ENCODE results near the gene SMG1. TPM values are rescaled to one million over a fixed set of nuclear protein-coding genes. Genes with fewer than 3 reads are reported as not detected.

SMG1 gene
- total and polyA plus RNA-seq, 4 donors, result 11.3 to 139 (median 43.0) TPM

- Histone ChIP-seq H3K4me1 (ENCODE audit: control insufficient read depth in 5 of 5, insufficient read depth in 5 of 5, low read length in 5 of 5) (peaks cover 0 to 27% (median 2%) of the 10 kb centered on the region in 5 donors), H3K9me3 (ENCODE audit: control insufficient read depth in 4 of 4, insufficient read depth in 3 of 4, low read length in 3 of 4) (no peaks in the 10 kb centered on the region), H3K9ac (ENCODE audit: insufficient read depth in 1 of 2, low read length in 2 of 2) (peak overlapping the region; percentile 83 to 92), H3K36me3 (ENCODE audit: control insufficient read depth in 4 of 4, insufficient read depth in 4 of 4, low read length in 4 of 4) (peaks cover 4 to 11% (median 8%) of the 10 kb centered on the region in 4 donors), H3K4me3 (peak overlapping the region; percentile 97), H3K27ac (ENCODE audit: low read depth in 1 of 2, low read length in 1 of 2) (peak overlapping the region; percentile 78 to 96), H3K27me3 (ENCODE audit: control insufficient read depth in 3 of 3, insufficient read depth in 3 of 3, low read length in 2 of 3) (no peaks in the 10 kb centered on the region)
- WGBS, 2 donors, result 0% methylated on average over 15 of the region's 15 CpGs
- peak; percentile 28 to 49 (median 41) for DNase-seq
- no peak for ATAC-seq (ENCODE audit: insufficient read depth, low FRiP score)
- no peak for TF ChIP-seq CTCF (IDR thresholded peaks at IDR 0.05; ENCODE audit: control extremely low read depth, extremely low read depth)
Measured at GRCh38 chr16:18800775-18801144, 125.4 kb downstream of the SMG1 start.

- no peak for ATAC-seq (ENCODE audit: insufficient read depth, low FRiP score)
- peak in 2 of 3 donors; percentile 22 to 34 for DNase-seq
- Histone ChIP-seq H3K27ac (ENCODE audit: low read depth in 1 of 2, low read length in 1 of 2) (peak overlapping the region in 1 of 2 donors; percentile 78), H3K9ac (ENCODE audit: insufficient read depth in 1 of 2, low read length in 2 of 2) (peak overlapping the region; percentile 83 to 92), H3K36me3 (ENCODE audit: control insufficient read depth in 4 of 4, insufficient read depth in 4 of 4, low read length in 4 of 4) (peaks cover 4 to 15% (median 13%) of the 10 kb centered on the region in 4 donors), H3K4me1 (ENCODE audit: control insufficient read depth in 5 of 5, insufficient read depth in 5 of 5, low read length in 5 of 5) (peaks cover 0 to 27% (median 2%) of the 10 kb centered on the region in 5 donors), H3K9me3 (ENCODE audit: control insufficient read depth in 4 of 4, insufficient read depth in 3 of 4, low read length in 3 of 4) (no peaks in the 10 kb centered on the region), H3K4me3 (peak overlapping the region; percentile 97), H3K27me3 (ENCODE audit: control insufficient read depth in 3 of 3, insufficient read depth in 3 of 3, low read length in 2 of 3) (no peaks in the 10 kb centered on the region)
- 3 to 5% methylated on average over 8 of the region's 8 CpGs for WGBS, 2 donors
- TF ChIP-seq CTCF (IDR thresholded peaks at IDR 0.05; ENCODE audit: control extremely low read depth, extremely low read depth), result no peak
Measured at GRCh38 chr16:18800293-18800692, 125.9 kb downstream of the SMG1 start.

- DNase-seq, result no peak
- Histone ChIP-seq H3K27me3 (ENCODE audit: control insufficient read depth in 3 of 3, insufficient read depth in 3 of 3, low read length in 2 of 3) (no peaks in the 10 kb centered on the region), H3K4me1 (ENCODE audit: control insufficient read depth in 5 of 5, insufficient read depth in 5 of 5, low read length in 5 of 5) (peaks cover 0 to 27% (median 2%) of the 10 kb centered on the region in 5 donors), H3K9ac (ENCODE audit: insufficient read depth in 1 of 2, low read length in 2 of 2) (peak overlapping the region in 1 of 2 donors; percentile 92), H3K36me3 (ENCODE audit: control insufficient read depth in 4 of 4, insufficient read depth in 4 of 4, low read length in 4 of 4) (peaks cover 5 to 22% (median 17%) of the 10 kb centered on the region in 4 donors), H3K27ac (ENCODE audit: low read depth in 1 of 2, low read length in 1 of 2) (no peak overlapping the region), H3K4me3 (no peak overlapping the region), H3K9me3 (ENCODE audit: control insufficient read depth in 4 of 4, insufficient read depth in 3 of 4, low read length in 3 of 4) (no peaks in the 10 kb centered on the region)
- ATAC-seq (ENCODE audit: insufficient read depth, low FRiP score), result no peak
- 80% methylated on average over 3 of the region's 3 CpGs for WGBS, 2 donors
- no peak for TF ChIP-seq CTCF (IDR thresholded peaks at IDR 0.05; ENCODE audit: control extremely low read depth, extremely low read depth)
Measured at GRCh38 chr16:18799500-18799899, 126.7 kb downstream of the SMG1 start.

- no peak overlapping the region for H3K4me3 ChIP-seq
- 75 to 82% methylated on average over 4 of the region's 4 CpGs for WGBS, 2 donors
- no peaks in the 10 kb centered on the region for H3K9me3 ChIP-seq (ENCODE audit: control insufficient read depth in 4 of 4, insufficient read depth in 3 of 4, low read length in 3 of 4)
- DNase-seq (no peak), ATAC-seq (ENCODE audit: insufficient read depth, low FRiP score) (no peak)
- H3K36me3 ChIP-seq (ENCODE audit: control insufficient read depth in 4 of 4, insufficient read depth in 4 of 4, low read length in 4 of 4), result peaks cover 11 to 36% (median 29%) of the 10 kb centered on the region in 4 donors
- H3K4me1 ChIP-seq (ENCODE audit: control insufficient read depth in 5 of 5, insufficient read depth in 5 of 5, low read length in 5 of 5), result peaks cover 0 to 27% (median 2%) of the 10 kb centered on the region in 5 donors
- TF ChIP-seq CTCF (IDR thresholded peaks at IDR 0.05; ENCODE audit: control extremely low read depth, extremely low read depth), result no peak
- no peaks in the 10 kb centered on the region for H3K27me3 ChIP-seq (ENCODE audit: control insufficient read depth in 3 of 3, insufficient read depth in 3 of 3, low read length in 2 of 3)
- H3K9ac ChIP-seq (ENCODE audit: insufficient read depth in 1 of 2, low read length in 2 of 2), result no peak overlapping the region
- H3K27ac ChIP-seq (ENCODE audit: low read depth in 1 of 2, low read length in 1 of 2), result no peak overlapping the region
Measured at GRCh38 chr16:18797746-18798145, 128.5 kb downstream of the SMG1 start.
